Measurements from ENCODE around the gene CBLB. TPM values are rescaled to one million over a fixed set of nuclear protein-coding genes. Genes with fewer than 3 reads are reported as not detected.
"Not testable (repeated sequence)": the region's sequence is repeated elsewhere in the genome, so short reads cannot be mapped to it uniquely, and the experiment has no call there.

Gene CBLB
- total RNA-seq, 2 experiments from 2014 or later, result 86.1 to 88.2 TPM

DNA sequence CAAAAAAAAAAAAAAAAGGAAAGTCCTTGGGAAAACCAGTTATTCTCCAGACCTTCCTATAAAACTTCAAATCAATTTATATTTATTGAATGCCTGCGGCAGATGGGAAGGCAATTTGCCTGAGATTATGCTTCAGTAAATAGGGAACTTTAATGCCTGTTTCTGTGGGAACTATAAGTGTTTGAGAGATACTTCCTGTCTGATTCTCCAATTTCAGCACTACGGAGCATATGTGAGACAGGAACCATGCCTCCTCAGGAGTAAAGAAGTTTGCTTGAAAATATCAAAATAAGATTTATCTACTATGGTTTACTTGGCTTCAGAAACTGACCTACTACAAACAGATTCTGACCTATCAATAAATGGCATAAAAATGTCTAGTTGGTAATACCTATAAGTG lies 135.5 kb downstream of the CBLB start:
- Mint-ChIP-seq H3K27ac (no peak overlapping the region), H3K9me3 (no peaks in the 10 kb centered on the region), H3K4me3 (no peak overlapping the region), H3K27me3 (no peaks in the 10 kb centered on the region), H3K4me1 (ENCODE audit: low read depth) (peaks cover 3% of the 10 kb centered on the region), H3K36me3 (peaks cover 36% of the 10 kb centered on the region)
- CTCF ChIA-PET, result no interaction called here
- intact Hi-C loops (cut with micrococcal nuclease), result no loop called here
- POLR2A ChIA-PET, result no interaction called here
- DNase-seq, result no peak

- no peak for DNase-seq
- H3K36me3 Mint-ChIP-seq, result peaks cover 51% of the 10 kb centered on the region
- no peak overlapping the region for H3K27ac Mint-ChIP-seq
- CTCF ChIA-PET, result no interaction called here
- peaks cover 3% of the 10 kb centered on the region for H3K4me1 Mint-ChIP-seq (ENCODE audit: low read depth)
- H3K4me3 Mint-ChIP-seq, result no peak overlapping the region
- intact Hi-C loops (cut with micrococcal nuclease), result no loop called here
- H3K27me3 Mint-ChIP-seq, result no peaks in the 10 kb centered on the region
- POLR2A ChIA-PET, result no interaction called here
- peaks cover 16% of the 10 kb centered on the region for H3K9me3 Mint-ChIP-seq
Observed at GRCh38 chr3:105731686-105732085, 137.1 kb downstream of the CBLB start.

GRCh38 chr3:105730801-105731354 lies 137.9 kb downstream of the CBLB start:
- CTCF ChIA-PET, result no interaction called here
- no peak overlapping the region for H3K27ac Mint-ChIP-seq

DNA sequence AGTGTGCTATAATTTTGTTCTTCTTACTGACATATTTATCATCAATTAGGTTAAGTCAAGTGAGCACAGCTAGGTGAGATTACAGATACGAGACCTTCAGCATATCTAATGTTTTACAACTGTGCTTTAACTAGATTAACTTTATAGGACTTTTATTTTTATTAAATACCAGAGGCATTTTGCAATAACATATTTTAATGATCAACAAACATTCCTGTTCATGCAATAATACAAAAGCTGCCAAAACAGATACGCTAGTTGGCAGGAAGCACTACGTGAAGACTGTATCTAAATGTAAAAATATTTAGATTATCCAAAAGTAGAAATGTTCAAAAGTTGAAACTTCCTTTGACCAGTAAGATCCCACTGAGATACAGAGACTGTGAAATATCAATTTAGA lies 139.1 kb downstream of the CBLB start:
- H3K9me3 Mint-ChIP-seq, result peaks cover 17% of the 10 kb centered on the region
- H3K27ac Mint-ChIP-seq, result no peak overlapping the region
- ChIA-PET CTCF (no interaction called here), POLR2A (no interaction called here)
- DNase-seq, result no peak
- peaks cover 3% of the 10 kb centered on the region for H3K4me1 Mint-ChIP-seq (ENCODE audit: low read depth)
- no peak overlapping the region for H3K4me3 Mint-ChIP-seq
- H3K27me3 Mint-ChIP-seq, result no peaks in the 10 kb centered on the region
- intact Hi-C loops (cut with micrococcal nuclease), result no loop called here
- peaks cover 50% of the 10 kb centered on the region for H3K36me3 Mint-ChIP-seq

More at GRCh38 chr3:105730801-105731354, 137.9 kb downstream of the CBLB start:
- Mint-ChIP-seq H3K9me3 (peaks cover 17% of the 10 kb centered on the region), H3K27me3 (no peaks in the 10 kb centered on the region), H3K36me3 (peaks cover 49% of the 10 kb centered on the region), H3K4me3 (no peak overlapping the region), H3K4me1 (ENCODE audit: low read depth) (peaks cover 3% of the 10 kb centered on the region)
- DNase-seq, result no peak
- POLR2A ChIA-PET, result no interaction called here
- intact Hi-C loops (cut with micrococcal nuclease), result no loop called here

- H3K36me3 Mint-ChIP-seq, result peaks cover 51% of the 10 kb centered on the region
- DNase-seq, result no peak
- H3K27ac Mint-ChIP-seq, result no peak overlapping the region
- no peak overlapping the region for H3K4me3 Mint-ChIP-seq
- no peaks in the 10 kb centered on the region for H3K27me3 Mint-ChIP-seq
- intact Hi-C loops (cut with micrococcal nuclease), result no loop called here
- POLR2A ChIA-PET, result no interaction called here
- peaks cover 17% of the 10 kb centered on the region for H3K9me3 Mint-ChIP-seq
- CTCF ChIA-PET, result no interaction called here
- peaks cover 8% of the 10 kb centered on the region for H3K4me1 Mint-ChIP-seq (ENCODE audit: low read depth)
Observed at GRCh38 chr3:105728771-105729312, 140.0 kb downstream of the CBLB start.

GRCh38 chr3:105727036-105727435 lies 141.8 kb downstream of the CBLB start:
- POLR2A ChIA-PET; H3K4me3 Mint-ChIP-seq; H3K27me3 Mint-ChIP-seq; CTCF ChIA-PET; intact Hi-C loops (cut with micrococcal nuclease); H3K27ac Mint-ChIP-seq; DNase-seq: not testable (repeated sequence)
- H3K4me1 Mint-ChIP-seq (ENCODE audit: low read depth), result peaks cover 15% of the 10 kb centered on the region
- H3K36me3 Mint-ChIP-seq, result peaks cover 47% of the 10 kb centered on the region
- peaks cover 17% of the 10 kb centered on the region for H3K9me3 Mint-ChIP-seq

GRCh38 chr3:105722943-105723556 lies 145.8 kb downstream of the CBLB start:
- Mint-ChIP-seq H3K9me3 (peaks cover 15% of the 10 kb centered on the region), H3K27ac (no peak overlapping the region), H3K4me3 (no peak overlapping the region), H3K36me3 (peaks cover 57% of the 10 kb centered on the region), H3K27me3 (no peaks in the 10 kb centered on the region), H3K4me1 (ENCODE audit: low read depth) (peaks cover 14% of the 10 kb centered on the region)
- POLR2A ChIA-PET, result no interaction called here
- DNase-seq, result no peak
- intact Hi-C loops (cut with micrococcal nuclease), result no loop called here
- CTCF ChIA-PET, result no interaction called here

- POLR2A ChIA-PET, result no interaction called here
Observed at GRCh38 chr3:105719791-105720190, 149.0 kb downstream of the CBLB start.

GRCh38 chr3:105715372-105715771 lies 153.4 kb downstream of the CBLB start:
- Mint-ChIP-seq H3K27ac (no peak overlapping the region), H3K4me1 (ENCODE audit: low read depth) (peaks cover 8% of the 10 kb centered on the region), H3K36me3 (peaks cover 55% of the 10 kb centered on the region), H3K9me3 (no peaks in the 10 kb centered on the region), H3K27me3 (no peaks in the 10 kb centered on the region), H3K4me3 (no peak overlapping the region)
- DNase-seq, result no peak
- POLR2A ChIA-PET, result no interaction called here
- intact Hi-C loops (cut with micrococcal nuclease), result no loop called here
- CTCF ChIA-PET, result no interaction called here

More at GRCh38 chr3:105719791-105720190, 149.0 kb downstream of the CBLB start:
- H3K36me3 Mint-ChIP-seq, result peaks cover 55% of the 10 kb centered on the region
- CTCF ChIA-PET, result no interaction called here
- peaks cover 18% of the 10 kb centered on the region for H3K4me1 Mint-ChIP-seq (ENCODE audit: low read depth)
- no peaks in the 10 kb centered on the region for H3K9me3 Mint-ChIP-seq
- no peaks in the 10 kb centered on the region for H3K27me3 Mint-ChIP-seq
- DNase-seq, result no peak
- no peak overlapping the region for H3K27ac Mint-ChIP-seq
- no peak overlapping the region for H3K4me3 Mint-ChIP-seq
- intact Hi-C loops (cut with micrococcal nuclease), result no loop called here

DNA sequence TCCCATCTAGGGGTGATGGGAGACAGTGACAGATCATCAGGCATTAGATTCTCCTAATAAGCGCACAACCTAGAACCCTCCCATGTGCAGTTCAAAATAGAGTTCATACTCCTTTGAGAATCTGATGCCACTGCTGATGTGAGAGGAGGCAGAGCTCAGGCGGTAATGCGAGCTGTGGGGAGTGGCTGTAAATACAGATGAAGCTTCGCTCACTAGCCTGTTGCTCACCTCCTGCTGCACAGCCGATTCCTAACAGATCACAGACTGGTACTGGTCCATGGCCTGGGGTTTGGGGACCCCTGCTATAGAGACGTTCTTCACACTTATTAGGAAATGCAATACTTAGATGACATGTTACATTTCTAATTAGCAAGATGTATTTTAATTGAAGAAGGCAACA lies 154.4 kb downstream of the CBLB start:
- Mint-ChIP-seq H3K4me3 (no peak overlapping the region), H3K36me3 (peaks cover 54% of the 10 kb centered on the region), H3K9me3 (no peaks in the 10 kb centered on the region), H3K4me1 (ENCODE audit: low read depth) (peaks cover 8% of the 10 kb centered on the region), H3K27me3 (no peaks in the 10 kb centered on the region), H3K27ac (no peak overlapping the region)
- CTCF ChIA-PET, result no interaction called here
- intact Hi-C loops (cut with micrococcal nuclease), result no loop called here
- POLR2A ChIA-PET, result no interaction called here
- DNase-seq, result no peak

- Mint-ChIP-seq H3K9me3 (no peaks in the 10 kb centered on the region), H3K27me3 (no peaks in the 10 kb centered on the region), H3K27ac (no peak overlapping the region), H3K36me3 (peaks cover 34% of the 10 kb centered on the region), H3K4me3 (no peak overlapping the region), H3K4me1 (ENCODE audit: low read depth) (peaks cover 2% of the 10 kb centered on the region)
- no peak for DNase-seq
- ChIA-PET POLR2A (no interaction called here), CTCF (no interaction called here)
- intact Hi-C loops (cut with micrococcal nuclease), result no loop called here
Observed at GRCh38 chr3:105708980-105709379, 159.8 kb downstream of the CBLB start.

DNA sequence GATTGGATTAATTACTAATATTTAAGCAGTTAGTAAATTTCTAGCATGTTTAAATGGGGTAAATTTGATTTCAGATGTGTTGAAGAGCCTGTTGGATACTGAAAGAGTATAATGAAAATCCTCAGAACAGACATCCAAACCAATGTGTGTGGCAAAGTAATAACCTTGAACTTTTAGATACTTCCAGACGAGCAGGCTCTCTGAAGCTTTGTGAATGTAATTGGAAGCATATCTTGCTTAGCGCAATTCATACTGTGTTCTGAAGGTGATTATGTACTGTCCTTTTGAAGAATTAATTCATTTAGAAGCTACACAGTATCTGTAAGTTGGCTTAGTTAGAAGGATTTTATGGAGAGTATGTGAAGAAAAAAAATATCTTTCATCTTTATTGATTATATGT lies 161.8 kb downstream of the CBLB start:
- H3K9me3 Mint-ChIP-seq, result no peaks in the 10 kb centered on the region
- no peak overlapping the region for H3K4me3 Mint-ChIP-seq
- peaks cover 4% of the 10 kb centered on the region for H3K4me1 Mint-ChIP-seq (ENCODE audit: low read depth)
- DNase-seq, result no peak
- intact Hi-C loops (cut with micrococcal nuclease), result no loop called here
- H3K27ac Mint-ChIP-seq, result no peak overlapping the region
- no peaks in the 10 kb centered on the region for H3K27me3 Mint-ChIP-seq
- H3K36me3 Mint-ChIP-seq, result peaks cover 43% of the 10 kb centered on the region
- ChIA-PET CTCF (no interaction called here), POLR2A (no interaction called here)

- H3K4me1 Mint-ChIP-seq (ENCODE audit: low read depth), result peaks cover 13% of the 10 kb centered on the region
- intact Hi-C loops (cut with micrococcal nuclease), result loop anchor here (5.0 kb wide), 1 partner anchor 37 kb away; no protein-coding TSS in a partner anchor
- no peak overlapping the region for H3K27ac Mint-ChIP-seq
Observed at GRCh38 chr3:105704726-105705410, 163.9 kb downstream of the CBLB start.

More at GRCh38 chr3:105704726-105705410, 163.9 kb downstream of the CBLB start:
- Mint-ChIP-seq H3K27me3 (no peaks in the 10 kb centered on the region), H3K9me3 (no peaks in the 10 kb centered on the region), H3K4me3 (no peak overlapping the region), H3K36me3 (peaks cover 44% of the 10 kb centered on the region)
- POLR2A ChIA-PET, result no interaction called here
- no peak for DNase-seq
- CTCF ChIA-PET, result no interaction called here

Data from activated CD4-positive, alpha-beta memory T cell treated with anti-CD3 and anti-CD28 coated beads for 36 hours (primary cell).